Thyroid gland (tissue), 4 donors: ENCODE results near the gene FBXL7. TPM values are rescaled to one million over a fixed set of nuclear protein-coding genes. Genes with fewer than 3 reads are reported as not detected.

Source experiments
- DNase-seq, 2 donors: peaks; one replicate each; pipeline ENCODE4 v3.0.0-alpha.2; 2019
- H3K27ac ChIP-seq, 3 donors: fragments of 200-600 bp; sonication (generic); 1 replicate in 2 of 3; 2 replicates in 1 of 3; pipeline ENCODE4 v1.5.1; 2016 to 2019; ENCODE audit warnings: mild to moderate bottlenecking in 1 of 3, moderate library complexity in 1 of 3
- H3K27me3 ChIP-seq: fragments of 200-600 bp; sonication (generic); one replicate; pipeline ENCODE4 v1.5.1; 2019
- H3K36me3 ChIP-seq, 2 donors: fragments of 200-600 bp; sonication (generic); one replicate each; pipeline ENCODE4 v1.5.1; 2016 to 2019
- H3K4me1 ChIP-seq, 2 donors: fragments of 200-600 bp; sonication (generic); one replicate each; pipeline ENCODE4 v1.5.1; 2017 to 2019
- H3K4me3 ChIP-seq, 3 donors: fragments of 200-600 bp; sonication (generic); replicated peaks in 1 of 3; 1 replicate in 2 of 3; 2 replicates in 1 of 3; pipeline ENCODE4 v1.5.1; 2016; ENCODE audit warnings: mild to moderate bottlenecking in 1 of 3
- H3K9me3 ChIP-seq: fragments of 200-600 bp; sonication (generic); one replicate; pipeline ENCODE4 v1.5.1; 2017
- POLR2A ChIP-seq, 2 donors: fragments of 450-650 bp; IDR thresholded peaks; one replicate each; pipeline ENCODE4 v1.6.1; 2017; ENCODE audit warnings: antibody characterized with exemption in 2 of 2, mild to moderate bottlenecking in 2 of 2, moderate library complexity in 1 of 2
- WGBS, 2 donors: methylation state at CpG; one replicate each; pipeline ENCODE4 v1.1.5; 2017; 5-methylcytosine and 5-hydroxymethylcytosine counted together
- intact Hi-C: fragments of 100-400 bp; cut with DNase I; formaldehyde crosslinking; loops from one replicate; pipeline ENCODE4 v1.15.1; 2023
- total RNA-seq, 4 donors: library from RNA; depleted of rRNA; stranded (reverse); fragments of >200 nt; gene quantifications; one replicate each; pipeline ENCODE4 v1.2.3, GENCODE V29; 2016
- TF ChIP-seq, protein P1 (sequence below), 6 experiments: fragments of 200-600 bp in 3 of 6; fragments of 450-650 bp in 3 of 6; sonication (generic) in 3 of 6; IDR thresholded peaks; one replicate each; pipeline ENCODE4 v1.5.1; 2016 to 2019; ENCODE audit warnings: antibody characterized with exemption in 6 of 6, mild to moderate bottlenecking in 2 of 6, inconsistent platforms in 1 of 6, moderate library complexity in 1 of 6

The FBXL7 gene
- total RNA-seq, 4 donors from 2014 or later: 6.4 to 11.8 (median 9.2) TPM

DNA sequence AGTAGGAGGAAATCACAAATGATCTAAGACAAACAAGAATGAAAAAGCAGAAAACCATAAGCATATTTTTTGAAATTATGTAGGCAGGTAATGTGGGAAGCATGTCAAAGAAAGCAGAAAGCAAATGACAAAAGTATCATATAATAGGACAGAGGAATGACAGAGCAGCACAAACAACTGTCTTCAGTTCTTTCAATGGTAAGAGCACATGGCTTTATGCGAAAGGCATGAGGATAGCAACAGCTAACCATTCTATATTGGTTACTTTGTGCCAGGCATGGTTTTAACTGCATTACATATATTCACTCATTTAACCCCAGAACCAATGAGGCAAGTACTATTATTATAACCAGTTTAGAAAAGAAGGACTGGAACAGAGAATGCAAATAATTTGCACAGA is 137.4 kb downstream of the FBXL7 start:
- no peak overlapping the region for H3K27ac ChIP-seq
- TF ChIP-seq, protein P1, sequence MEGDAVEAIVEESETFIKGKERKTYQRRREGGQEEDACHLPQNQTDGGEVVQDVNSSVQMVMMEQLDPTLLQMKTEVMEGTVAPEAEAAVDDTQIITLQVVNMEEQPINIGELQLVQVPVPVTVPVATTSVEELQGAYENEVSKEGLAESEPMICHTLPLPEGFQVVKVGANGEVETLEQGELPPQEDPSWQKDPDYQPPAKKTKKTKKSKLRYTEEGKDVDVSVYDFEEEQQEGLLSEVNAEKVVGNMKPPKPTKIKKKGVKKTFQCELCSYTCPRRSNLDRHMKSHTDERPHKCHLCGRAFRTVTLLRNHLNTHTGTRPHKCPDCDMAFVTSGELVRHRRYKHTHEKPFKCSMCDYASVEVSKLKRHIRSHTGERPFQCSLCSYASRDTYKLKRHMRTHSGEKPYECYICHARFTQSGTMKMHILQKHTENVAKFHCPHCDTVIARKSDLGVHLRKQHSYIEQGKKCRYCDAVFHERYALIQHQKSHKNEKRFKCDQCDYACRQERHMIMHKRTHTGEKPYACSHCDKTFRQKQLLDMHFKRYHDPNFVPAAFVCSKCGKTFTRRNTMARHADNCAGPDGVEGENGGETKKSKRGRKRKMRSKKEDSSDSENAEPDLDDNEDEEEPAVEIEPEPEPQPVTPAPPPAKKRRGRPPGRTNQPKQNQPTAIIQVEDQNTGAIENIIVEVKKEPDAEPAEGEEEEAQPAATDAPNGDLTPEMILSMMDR (IDR thresholded peaks at IDR 0.05): no peak
- no peak for TF ChIP-seq POLR2A (IDR thresholded peaks at IDR 0.05)
- H3K27me3 ChIP-seq: no peaks in the 10 kb centered on the region
- intact Hi-C loops: no loop called here
- H3K4me3 ChIP-seq: no peak overlapping the region
- no peaks in the 10 kb centered on the region for H3K9me3 ChIP-seq
- H3K4me1 ChIP-seq: no peaks in the 10 kb centered on the region
- 94 to 95% methylated on average over 1 of the region's 1 CpG for WGBS, 2 donors
- H3K36me3 ChIP-seq: no peaks in the 10 kb centered on the region
- DNase-seq: no peak

DNA sequence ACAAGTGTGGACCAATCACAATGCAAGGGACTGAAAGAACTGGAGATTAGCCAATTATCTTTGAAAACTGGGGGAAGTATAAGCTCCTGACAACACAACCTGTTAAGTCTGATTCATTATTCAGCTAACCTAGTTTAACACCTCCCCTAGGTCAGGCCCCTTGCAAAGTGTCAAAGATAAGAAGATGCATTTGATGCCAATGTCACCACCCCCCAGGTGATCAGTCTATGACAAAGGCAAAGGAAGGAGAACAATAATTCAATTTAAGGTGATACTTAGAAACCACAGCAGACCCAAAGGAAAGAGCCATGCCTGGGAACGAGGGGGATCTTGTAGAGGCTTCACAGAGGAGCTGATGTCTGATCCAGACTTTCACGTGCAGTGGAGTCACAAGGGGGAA is 137.9 kb downstream of the FBXL7 start:
- 71 to 89% methylated on average over 2 of the region's 2 CpGs for WGBS, 2 donors
- Histone ChIP-seq H3K9me3 (no peaks in the 10 kb centered on the region), H3K4me1 (no peaks in the 10 kb centered on the region), H3K36me3 (no peaks in the 10 kb centered on the region), H3K27me3 (no peaks in the 10 kb centered on the region), H3K27ac (no peak overlapping the region), H3K4me3 (no peak overlapping the region)
- no peak for TF ChIP-seq POLR2A (IDR thresholded peaks at IDR 0.05)
- TF ChIP-seq, protein P1 (IDR thresholded peaks at IDR 0.05): no peak
- no peak for DNase-seq
- intact Hi-C loops: no loop called here

GRCh38 chr5:15638296-15638695 is 138.3 kb downstream of the FBXL7 start:
- no peaks in the 10 kb centered on the region for H3K36me3 ChIP-seq
- intact Hi-C loops: no loop called here
- no peak for DNase-seq
- no peaks in the 10 kb centered on the region for H3K4me1 ChIP-seq
- no peak overlapping the region for H3K4me3 ChIP-seq
- TF ChIP-seq, protein P1 (IDR thresholded peaks at IDR 0.05): no peak
- TF ChIP-seq POLR2A (IDR thresholded peaks at IDR 0.05): no peak
- H3K27ac ChIP-seq: no peak overlapping the region
- WGBS, 2 donors: 90 to 94% methylated on average over 6 of the region's 6 CpGs
- no peaks in the 10 kb centered on the region for H3K9me3 ChIP-seq
- H3K27me3 ChIP-seq: no peaks in the 10 kb centered on the region

GRCh38 chr5:15639288-15639687 is 139.3 kb downstream of the FBXL7 start:
- Histone ChIP-seq H3K27ac (no peak overlapping the region), H3K4me3 (no peak overlapping the region), H3K36me3 (no peaks in the 10 kb centered on the region), H3K9me3 (no peaks in the 10 kb centered on the region), H3K4me1 (no peaks in the 10 kb centered on the region), H3K27me3 (no peaks in the 10 kb centered on the region)
- intact Hi-C loops: no loop called here
- 50 to 81% methylated on average over 2 of the region's 2 CpGs for WGBS, 2 donors
- TF ChIP-seq, protein P1 (IDR thresholded peaks at IDR 0.05): no peak
- TF ChIP-seq POLR2A (IDR thresholded peaks at IDR 0.05): no peak
- DNase-seq: no peak

DNA sequence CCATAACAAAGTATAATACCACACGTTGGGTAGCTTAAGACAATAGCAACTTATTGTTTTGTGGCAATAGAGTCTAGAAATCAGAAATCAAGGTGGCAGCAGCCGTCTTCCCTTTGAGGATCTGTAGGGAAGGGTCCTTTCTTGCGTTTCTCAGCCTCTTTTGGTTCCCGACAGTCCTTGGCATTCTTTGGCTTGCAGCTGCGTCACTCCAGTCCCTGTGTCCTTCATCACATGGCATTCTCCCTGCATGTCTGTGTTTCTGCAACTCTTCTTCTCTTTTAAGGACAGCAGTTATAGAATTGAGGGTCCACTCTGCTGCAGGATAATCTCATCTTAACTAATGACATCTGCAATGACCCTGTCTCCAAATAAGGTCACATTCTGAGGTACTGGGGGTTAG is 140.1 kb downstream of the FBXL7 start:
- no peaks in the 10 kb centered on the region for H3K27me3 ChIP-seq
- intact Hi-C loops: no loop called here
- H3K4me1 ChIP-seq: peaks cover 0 to 2% of the 10 kb centered on the region in 2 donors
- H3K9me3 ChIP-seq: no peaks in the 10 kb centered on the region
- WGBS, 2 donors: 94 to 95% methylated on average over 5 of the region's 5 CpGs
- no peak for DNase-seq
- TF ChIP-seq POLR2A (IDR thresholded peaks at IDR 0.05): no peak
- TF ChIP-seq, protein P1 (IDR thresholded peaks at IDR 0.05): no peak
- no peak overlapping the region for H3K4me3 ChIP-seq
- no peaks in the 10 kb centered on the region for H3K36me3 ChIP-seq
- no peak overlapping the region for H3K27ac ChIP-seq
